ENCODE measurements around the gene SORL1. TPM values are rescaled to one million over a fixed set of nuclear protein-coding genes. Genes with fewer than 3 reads are reported as not detected.

SORL1 gene
- total RNA-seq, 2 experiments from 2014 or later, result 47.5 to 47.9 TPM

DNA sequence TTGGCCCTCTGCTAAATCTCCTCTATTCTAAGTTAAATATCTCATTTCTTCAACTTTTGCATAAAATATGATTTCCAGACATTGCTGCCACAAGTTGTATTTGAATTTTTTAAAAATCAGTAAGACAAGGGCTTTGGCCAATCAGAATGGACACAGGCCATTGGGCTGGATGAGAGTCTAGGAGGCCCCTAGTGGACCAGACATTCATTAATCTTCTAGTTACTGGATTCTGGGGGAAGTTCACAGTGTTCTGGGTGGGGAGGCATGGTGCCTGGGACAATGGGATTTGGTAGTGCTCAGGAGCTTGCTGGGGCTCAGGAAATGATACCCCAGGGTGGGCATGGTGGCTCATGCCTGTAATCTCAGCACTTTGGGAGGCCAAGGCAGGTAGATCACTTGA lies 12.4 kb upstream of the SORL1 start:
- no peak overlapping the region for H3K4me3 Mint-ChIP-seq

DNA sequence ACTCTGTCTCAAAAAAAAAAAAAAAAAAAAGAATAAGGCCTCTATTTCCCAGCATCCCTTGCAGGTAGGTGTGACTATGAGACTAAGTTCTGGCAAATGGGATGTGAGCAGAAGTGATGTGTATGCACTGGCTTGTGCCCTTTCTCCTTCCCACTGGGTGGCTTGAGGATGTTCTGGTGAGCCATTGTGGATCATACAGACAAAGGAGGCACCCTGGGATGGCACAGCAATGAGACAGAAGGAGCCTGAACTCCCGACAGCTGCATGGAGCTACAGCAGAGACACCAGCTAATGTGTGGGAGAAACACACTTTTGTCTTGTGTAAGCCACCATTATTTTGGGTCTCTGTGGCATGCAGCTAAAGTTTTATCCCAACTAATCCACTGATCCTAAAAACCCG lies 10.6 kb upstream of the SORL1 start:
- Mint-ChIP-seq H3K9me3 (no peaks in the 10 kb centered on the region), H3K27me3 (no peaks in the 10 kb centered on the region), H3K4me1 (peaks cover 43% of the 10 kb centered on the region), H3K36me3 (peaks cover 17% of the 10 kb centered on the region), H3K27ac (no peak overlapping the region), H3K4me3 (no peak overlapping the region)
- DNase-seq, result no peak

More for the DNA sequence above, 12.4 kb upstream of the SORL1 start:
- H3K4me1 Mint-ChIP-seq, result peaks cover 36% of the 10 kb centered on the region
- H3K27me3 Mint-ChIP-seq, result no peaks in the 10 kb centered on the region
- DNase-seq, result no peak
- H3K9me3 Mint-ChIP-seq, result no peaks in the 10 kb centered on the region
- H3K36me3 Mint-ChIP-seq, result peaks cover 8% of the 10 kb centered on the region
- no peak overlapping the region for H3K27ac Mint-ChIP-seq

DNA sequence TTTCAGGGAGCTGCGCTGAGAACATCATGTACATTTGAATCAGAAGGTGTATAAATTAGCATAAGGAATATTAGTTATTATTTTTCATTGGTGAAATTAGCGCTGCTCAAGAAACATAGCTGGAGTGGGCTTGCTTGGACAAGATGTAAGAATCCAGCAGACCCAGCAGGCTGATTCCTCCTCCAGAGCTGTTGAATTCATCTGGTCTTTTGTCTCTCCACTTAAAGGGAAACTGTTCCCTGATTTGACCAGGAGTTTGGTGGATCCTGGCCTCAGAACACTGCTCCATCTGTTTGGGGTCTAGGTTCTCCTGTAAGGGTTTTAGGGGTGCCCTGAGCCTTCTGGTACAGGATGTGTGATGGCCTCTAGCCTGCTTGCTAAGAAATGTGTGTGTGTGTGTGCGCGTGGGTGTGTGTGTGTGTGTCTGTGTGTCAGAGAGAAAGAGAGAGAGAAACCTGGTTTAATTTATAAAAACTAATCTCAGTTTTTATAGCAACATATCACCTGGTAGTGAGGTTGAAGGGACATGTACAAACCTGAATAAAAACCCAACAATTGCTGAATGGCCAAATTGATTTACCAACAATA lies 8.3 kb upstream of the SORL1 start:
- Mint-ChIP-seq H3K4me3 (no peak overlapping the region), H3K9me3 (no peaks in the 10 kb centered on the region), H3K4me1 (peaks cover 49% of the 10 kb centered on the region), H3K27ac (peak overlapping the region; percentile 54), H3K27me3 (no peaks in the 10 kb centered on the region), H3K36me3 (peaks cover 29% of the 10 kb centered on the region)
- no peak for DNase-seq

DNA sequence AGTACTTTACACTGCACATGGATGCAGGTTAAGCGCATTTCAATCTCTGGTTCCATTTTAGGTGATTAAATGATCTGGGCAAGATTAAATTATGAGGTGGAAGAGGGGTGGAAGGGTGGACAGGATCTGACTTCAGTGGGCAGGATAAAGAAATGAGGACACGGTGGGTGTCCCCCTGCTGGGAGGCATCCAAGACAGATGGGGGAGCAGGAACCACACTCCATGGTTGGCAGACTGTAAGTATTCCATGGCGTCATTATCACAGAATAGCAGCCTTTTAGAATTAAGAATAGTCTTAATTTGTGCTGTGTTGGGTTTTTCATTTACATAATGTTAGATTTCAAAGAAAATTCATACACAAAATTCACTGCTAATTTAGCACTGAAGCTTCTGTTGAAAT lies 7.6 kb upstream of the SORL1 start:
- no peak for DNase-seq
- no peaks in the 10 kb centered on the region for H3K27me3 Mint-ChIP-seq
- no peak overlapping the region for H3K4me3 Mint-ChIP-seq
- H3K36me3 Mint-ChIP-seq, result peaks cover 32% of the 10 kb centered on the region
- no peaks in the 10 kb centered on the region for H3K9me3 Mint-ChIP-seq
- H3K27ac Mint-ChIP-seq, result peak overlapping the region; percentile 90
- H3K4me1 Mint-ChIP-seq, result peaks cover 56% of the 10 kb centered on the region

DNA sequence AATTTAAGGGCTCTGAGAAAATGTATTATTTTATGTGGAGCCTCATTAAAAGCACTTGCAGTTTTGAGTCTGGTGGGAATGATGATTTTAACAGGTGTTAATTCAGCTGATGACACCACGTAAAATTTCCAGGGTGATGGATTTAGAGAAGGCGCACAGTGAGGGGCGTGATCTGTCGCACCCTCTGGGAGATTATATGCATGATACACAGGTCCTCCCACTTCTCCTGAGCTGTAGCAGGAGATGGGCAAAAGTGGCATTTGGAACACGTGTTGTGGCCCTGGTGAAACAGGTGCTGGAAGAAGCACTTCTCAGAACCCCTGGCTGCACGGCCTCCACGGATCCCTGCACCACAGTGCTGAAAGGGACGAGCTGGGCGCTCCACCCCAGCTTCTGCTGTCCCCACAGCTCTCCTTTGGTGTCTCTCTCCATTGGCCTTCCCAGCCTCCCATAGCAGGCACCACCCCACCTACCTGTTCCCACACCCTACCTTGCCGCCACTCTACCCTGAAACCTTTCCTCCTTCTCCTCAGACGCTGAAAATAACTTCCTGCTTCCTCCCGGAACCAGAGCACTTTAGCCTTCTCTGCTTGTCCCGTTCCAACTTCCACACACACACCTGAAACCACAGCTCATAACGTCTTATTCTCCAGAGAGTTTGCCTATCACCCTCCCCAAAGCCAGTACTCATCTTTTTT lies 6.9 kb upstream of the SORL1 start:
- H3K36me3 Mint-ChIP-seq, result peaks cover 32% of the 10 kb centered on the region
- H3K27me3 Mint-ChIP-seq, result no peaks in the 10 kb centered on the region
- no peaks in the 10 kb centered on the region for H3K9me3 Mint-ChIP-seq
- H3K4me3 Mint-ChIP-seq, result peak overlapping the region; percentile 60
- peak overlapping the region; percentile 90 for H3K27ac Mint-ChIP-seq
- H3K4me1 Mint-ChIP-seq, result peaks cover 63% of the 10 kb centered on the region
- no peak for DNase-seq

DNA sequence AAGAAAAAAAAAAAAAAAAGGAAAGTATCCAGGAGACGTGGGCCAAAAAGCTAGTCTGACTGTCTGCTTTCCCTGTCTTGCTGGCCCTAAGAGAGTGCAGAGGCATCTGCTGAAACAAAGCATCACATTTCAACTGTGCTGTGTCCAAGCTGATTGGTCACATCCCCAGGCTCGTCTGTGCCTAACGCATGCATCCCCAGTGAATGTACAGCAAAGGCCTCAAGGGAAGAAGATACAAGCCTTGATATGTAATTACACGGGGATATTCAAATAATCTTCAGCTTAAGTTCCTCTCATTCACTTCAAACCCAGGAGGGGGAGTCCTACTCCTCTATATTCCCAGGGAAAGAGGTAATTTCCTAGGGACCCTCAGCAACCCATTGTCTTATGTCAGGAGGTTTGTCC lies 5.4 kb upstream of the SORL1 start:
- no peak for DNase-seq
- no peak overlapping the region for H3K4me3 Mint-ChIP-seq
- no peaks in the 10 kb centered on the region for H3K27me3 Mint-ChIP-seq
- no peaks in the 10 kb centered on the region for H3K9me3 Mint-ChIP-seq
- H3K36me3 Mint-ChIP-seq, result peaks cover 38% of the 10 kb centered on the region
- H3K27ac Mint-ChIP-seq, result peak overlapping the region; percentile 72
- H3K4me1 Mint-ChIP-seq, result peaks cover 76% of the 10 kb centered on the region

DNA sequence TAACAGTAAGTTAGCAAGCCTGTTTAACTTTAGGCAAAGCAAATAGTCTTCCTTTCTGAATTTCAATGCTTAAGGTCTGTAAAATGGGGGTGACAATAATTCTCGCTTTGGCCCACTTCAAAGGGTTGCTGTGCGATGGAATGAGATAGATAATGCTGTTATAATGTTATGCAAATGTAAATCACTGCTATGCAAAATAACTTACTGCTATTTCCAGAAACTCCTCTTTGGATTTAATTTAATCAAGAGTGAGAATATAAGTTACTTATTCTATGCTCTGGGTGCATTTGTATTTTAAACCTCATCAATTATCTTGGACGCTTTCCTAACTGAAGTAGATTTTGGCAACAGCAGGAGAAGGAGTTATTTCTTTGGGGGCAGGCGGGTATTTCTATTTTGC lies 4.1 kb upstream of the SORL1 start:
- H3K4me1 Mint-ChIP-seq, result peaks cover 77% of the 10 kb centered on the region
- H3K4me3 Mint-ChIP-seq, result no peak overlapping the region
- no peaks in the 10 kb centered on the region for H3K27me3 Mint-ChIP-seq
- DNase-seq, result no peak
- H3K27ac Mint-ChIP-seq, result peak overlapping the region; percentile 91
- no peaks in the 10 kb centered on the region for H3K9me3 Mint-ChIP-seq
- H3K36me3 Mint-ChIP-seq, result peaks cover 36% of the 10 kb centered on the region

DNA sequence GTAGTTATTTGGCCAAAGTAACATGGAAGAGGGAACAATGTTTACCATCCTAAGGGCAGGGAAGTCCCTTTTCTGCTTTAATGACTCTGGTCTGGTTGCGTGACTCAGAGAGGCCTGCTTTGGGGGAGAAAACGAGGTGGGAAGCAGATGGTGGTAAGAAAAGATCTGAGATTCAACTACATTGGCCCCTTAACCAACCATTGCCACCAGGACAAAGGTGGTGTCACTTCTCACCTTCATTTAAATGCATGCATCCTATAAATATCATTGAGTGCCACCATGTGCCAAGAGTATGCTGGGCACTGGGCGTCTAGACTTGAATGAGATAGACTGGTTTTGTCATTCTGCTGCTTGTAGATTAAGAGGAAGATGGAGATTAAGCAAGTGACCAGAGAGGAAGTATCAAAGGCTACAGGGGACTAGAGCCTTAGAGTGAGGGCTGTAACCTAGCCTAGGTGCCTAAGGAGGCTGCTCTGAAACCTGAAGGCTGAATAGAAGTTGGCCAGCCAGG lies 3.6 kb upstream of the SORL1 start:
- Mint-ChIP-seq H3K4me1 (peaks cover 81% of the 10 kb centered on the region), H3K27ac (peak overlapping the region; percentile 91), H3K27me3 (no peaks in the 10 kb centered on the region), H3K9me3 (no peaks in the 10 kb centered on the region), H3K36me3 (peaks cover 39% of the 10 kb centered on the region), H3K4me3 (peak overlapping the region; percentile 60)
- peak; percentile 28 for DNase-seq

DNA sequence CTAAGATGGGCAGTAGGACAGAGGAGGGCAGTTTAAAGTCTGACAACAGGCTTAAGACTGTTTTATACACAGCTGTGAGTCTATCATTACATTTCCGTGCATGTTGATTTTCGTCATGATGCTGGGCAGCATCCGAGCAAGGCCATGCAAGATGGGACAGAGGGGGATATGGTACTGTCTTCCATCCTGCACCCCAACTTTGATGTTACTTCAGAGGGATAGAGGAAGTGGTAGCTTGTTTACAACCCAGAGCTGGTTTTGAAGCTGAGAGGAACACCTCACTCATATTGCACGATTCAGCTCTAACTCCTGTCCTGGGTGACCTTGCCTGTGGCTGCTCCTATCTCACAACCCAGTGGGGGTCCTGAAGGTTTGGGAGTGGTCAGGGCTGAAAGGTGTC lies 3.0 kb upstream of the SORL1 start:
- no peaks in the 10 kb centered on the region for H3K27me3 Mint-ChIP-seq
- DNase-seq, result no peak
- H3K36me3 Mint-ChIP-seq, result peaks cover 38% of the 10 kb centered on the region
- no peaks in the 10 kb centered on the region for H3K9me3 Mint-ChIP-seq
- H3K4me1 Mint-ChIP-seq, result peaks cover 81% of the 10 kb centered on the region
- peak overlapping the region; percentile 60 for H3K4me3 Mint-ChIP-seq
- peak overlapping the region; percentile 91 for H3K27ac Mint-ChIP-seq

DNA sequence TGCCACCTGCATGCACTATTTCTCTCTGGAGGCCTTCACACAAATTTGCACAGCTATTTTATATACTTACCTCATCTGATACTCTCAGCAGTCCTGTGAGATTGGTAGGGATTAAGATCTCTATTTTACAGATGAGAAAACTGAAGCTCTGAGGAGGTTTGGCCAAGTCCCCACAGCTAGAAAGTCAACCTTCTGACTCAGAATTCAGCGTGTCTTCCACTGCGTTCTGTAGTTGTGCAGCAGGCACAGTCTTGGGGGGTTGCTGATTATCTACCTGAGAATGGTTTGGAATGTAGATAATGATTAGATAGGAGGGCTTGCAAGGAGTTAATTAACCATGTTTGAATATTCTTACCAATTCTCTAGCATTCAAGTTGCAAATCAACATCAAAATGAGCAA lies 2.5 kb upstream of the SORL1 start:
- peaks cover 43% of the 10 kb centered on the region for H3K36me3 Mint-ChIP-seq
- DNase-seq, result no peak
- peaks cover 82% of the 10 kb centered on the region for H3K4me1 Mint-ChIP-seq
- H3K9me3 Mint-ChIP-seq, result no peaks in the 10 kb centered on the region
- H3K27ac Mint-ChIP-seq, result peak overlapping the region; percentile 91
- peak overlapping the region; percentile 49 for H3K4me3 Mint-ChIP-seq
- H3K27me3 Mint-ChIP-seq, result no peaks in the 10 kb centered on the region

DNA sequence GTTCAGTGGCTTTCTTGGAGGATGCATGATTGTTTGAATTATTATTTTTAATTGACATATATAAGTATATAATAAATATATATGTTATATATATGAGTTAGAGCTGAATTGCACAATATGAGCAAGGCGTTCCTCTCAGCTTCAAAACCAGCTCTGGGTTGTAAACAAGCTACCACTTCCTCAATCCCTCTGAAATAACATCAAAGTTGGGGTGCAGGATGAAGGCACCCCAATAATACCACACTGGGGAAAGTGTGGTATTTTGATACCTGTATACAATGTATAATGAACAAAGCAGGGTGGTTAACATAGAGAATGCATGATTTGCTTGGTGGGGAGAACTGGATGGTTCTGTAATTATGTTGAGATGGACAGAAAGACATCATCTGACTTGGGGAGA lies 1.7 kb upstream of the SORL1 start:
- Mint-ChIP-seq H3K36me3 (peaks cover 49% of the 10 kb centered on the region), H3K4me3 (peak overlapping the region; percentile 91), H3K9me3 (no peaks in the 10 kb centered on the region), H3K4me1 (peaks cover 82% of the 10 kb centered on the region), H3K27me3 (no peaks in the 10 kb centered on the region), H3K27ac (peak overlapping the region; percentile 94)
- DNase-seq, result no peak

DNA sequence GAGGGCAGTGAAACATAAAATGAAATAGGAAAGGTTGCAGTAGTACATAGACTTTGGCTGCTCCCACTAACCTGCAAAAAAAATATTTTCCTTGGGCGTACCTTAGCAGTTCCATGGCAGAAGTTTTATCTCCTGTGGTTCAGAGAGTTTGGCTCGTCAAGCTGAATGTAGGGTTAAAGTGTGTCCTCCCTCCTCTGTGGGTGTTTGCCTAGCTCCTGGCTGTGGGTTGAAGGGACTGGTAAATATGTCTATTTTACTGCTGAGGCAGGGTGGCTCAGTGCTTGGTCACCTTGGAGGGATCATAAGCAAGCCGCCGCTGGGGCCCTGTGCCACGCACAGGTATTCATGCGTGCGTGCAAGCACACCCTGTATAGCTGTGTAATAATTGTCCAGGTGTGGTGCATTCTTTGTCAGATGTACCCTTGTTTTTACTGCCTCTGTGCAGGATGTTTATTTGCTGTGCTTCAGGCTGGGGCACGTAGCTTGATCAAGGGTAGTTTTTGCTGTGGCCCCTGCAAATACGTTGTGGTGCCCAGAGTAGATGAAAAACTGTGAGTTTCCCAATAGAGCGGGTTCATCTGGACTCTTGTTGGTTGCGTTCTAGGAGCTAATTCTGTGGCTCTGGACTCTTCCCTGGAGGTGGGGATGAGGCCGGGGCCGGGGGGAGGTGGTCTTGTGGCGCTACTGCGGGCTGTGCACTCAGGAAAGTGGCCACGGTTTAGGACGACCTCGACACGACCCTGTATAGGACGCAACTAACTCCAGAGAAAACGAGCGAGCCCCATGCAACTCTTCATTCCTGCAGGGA lies 732 bp upstream of the SORL1 start:
- peak overlapping the region; percentile 91 for H3K4me3 Mint-ChIP-seq
- peaks cover 82% of the 10 kb centered on the region for H3K4me1 Mint-ChIP-seq
- peak overlapping the region; percentile 94 for H3K27ac Mint-ChIP-seq
- peaks cover 45% of the 10 kb centered on the region for H3K36me3 Mint-ChIP-seq
- no peaks in the 10 kb centered on the region for H3K27me3 Mint-ChIP-seq
- no peak for DNase-seq
- no peaks in the 10 kb centered on the region for H3K9me3 Mint-ChIP-seq

DNA sequence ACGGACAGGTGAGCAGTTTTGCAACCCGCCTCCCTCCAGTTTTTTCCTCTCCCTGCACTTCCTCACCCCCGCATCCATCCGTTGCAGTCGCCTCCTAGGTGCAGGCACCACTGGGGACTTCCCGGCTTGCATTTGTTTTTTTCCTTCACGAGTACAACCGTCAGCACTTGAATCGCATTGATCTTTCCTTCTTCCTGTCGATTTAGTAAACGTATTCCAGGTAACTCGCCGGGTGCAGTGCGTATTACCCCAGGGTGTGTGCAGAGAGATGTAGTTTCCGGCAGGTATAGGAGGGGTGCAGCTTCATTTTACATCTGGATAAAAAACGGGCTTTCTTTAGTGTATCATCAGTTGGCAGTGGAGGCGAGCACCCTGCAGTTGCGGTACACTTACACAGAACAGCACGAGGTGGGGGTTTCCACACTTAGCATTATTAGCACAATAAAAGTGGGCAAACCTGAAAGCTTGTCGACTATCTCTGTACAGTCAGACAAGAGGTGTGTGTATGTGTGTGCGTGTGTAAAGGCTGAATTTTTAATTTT lies 566 bp downstream of the SORL1 start, which contains the start of gene SORL1-AS1:
Gene SORL1-AS1 (minus strand): TSS at position 359 of the 542 bp plus-strand sequence.
- Mint-ChIP-seq H3K9me3 (no peaks in the 10 kb centered on the region), H3K4me3 (peak within 1 kb of the TSS; percentile 91), H3K4me1 (peaks cover 85% of the 10 kb centered on the region), H3K27ac (peak within 1 kb of the TSS; percentile 99), H3K27me3 (no peaks in the 10 kb centered on the region), H3K36me3 (peaks cover 47% of the 10 kb centered on the region)
- DNase-seq, result peak; percentile 68

DNA sequence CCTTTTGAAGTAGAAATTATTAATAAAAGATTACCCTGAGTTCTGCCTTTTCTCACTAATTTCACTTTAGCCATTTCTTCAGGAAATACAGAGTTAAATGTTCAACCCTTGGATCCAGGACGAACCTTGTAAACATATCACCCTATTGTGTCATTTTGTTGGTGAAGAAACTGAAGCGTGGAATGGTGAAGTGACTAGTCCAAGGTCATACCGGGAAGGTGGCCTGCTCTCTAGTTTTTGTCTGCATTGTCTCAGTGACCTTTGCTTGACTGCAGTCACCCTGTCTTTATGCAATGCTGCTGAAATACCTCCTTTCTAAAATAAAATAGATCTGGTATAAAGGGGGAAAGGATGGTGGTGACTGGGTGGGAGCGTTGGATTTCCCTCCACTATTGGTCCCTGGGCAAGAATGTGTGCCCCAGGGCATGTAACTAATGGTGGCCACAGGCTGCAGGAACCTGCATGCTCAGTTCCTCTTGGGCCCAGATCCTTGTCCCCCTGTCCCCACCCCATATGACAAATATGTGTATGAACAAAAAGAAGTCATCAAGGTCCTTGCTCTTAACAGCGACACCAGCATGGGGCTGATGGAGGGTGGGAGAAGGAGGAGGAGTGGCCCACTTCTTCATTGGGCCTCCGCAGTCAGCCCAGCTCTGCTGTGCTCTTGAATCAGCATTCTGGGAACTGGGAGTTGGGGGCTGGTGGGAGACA lies 1.6 kb downstream of the SORL1 start:
- peak overlapping the region; percentile 91 for H3K4me3 Mint-ChIP-seq
- H3K36me3 Mint-ChIP-seq, result peaks cover 47% of the 10 kb centered on the region
- peaks cover 85% of the 10 kb centered on the region for H3K4me1 Mint-ChIP-seq
- no peaks in the 10 kb centered on the region for H3K9me3 Mint-ChIP-seq
- H3K27me3 Mint-ChIP-seq, result no peaks in the 10 kb centered on the region
- H3K27ac Mint-ChIP-seq, result peak overlapping the region; percentile 99
- no peak for DNase-seq
